NCI-H2227 treated with DMSO at 0.1 percent for 48 hours (cell line): ENCODE data around the gene SELENOS.

Source experiments
- DNase-seq: peaks from one replicate; lab custom pipeline; 2025; lab: John Stamatoyannopoulos, UW

The SELENOS gene

DNA sequence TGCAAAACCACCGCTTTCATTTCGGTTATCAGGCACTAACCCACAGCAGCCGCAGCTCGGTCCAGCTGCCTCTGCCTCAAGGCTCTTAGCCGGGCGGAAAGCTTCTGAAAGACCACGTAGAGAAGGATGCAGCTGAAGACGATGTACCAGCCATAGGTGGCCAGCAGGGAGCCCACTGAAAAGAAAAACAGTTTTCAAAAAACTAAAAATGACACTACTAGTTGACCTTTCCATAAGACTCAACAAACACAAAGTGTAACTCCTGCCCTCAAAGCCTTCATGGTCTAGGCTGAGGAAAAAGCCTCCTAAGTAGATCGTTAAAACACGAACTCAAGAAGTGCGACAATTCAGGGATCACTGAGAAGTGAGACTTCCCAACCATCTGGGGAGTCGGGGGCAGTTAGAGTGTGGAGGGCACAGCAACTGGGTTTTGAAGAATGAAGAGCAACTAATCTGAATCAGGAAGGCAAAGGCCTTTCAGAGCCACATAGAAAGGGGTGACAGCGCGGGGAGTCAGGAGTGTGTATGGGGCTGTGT, 716 bp downstream of the SELENOS start:
- no peak for DNase-seq

DNA sequence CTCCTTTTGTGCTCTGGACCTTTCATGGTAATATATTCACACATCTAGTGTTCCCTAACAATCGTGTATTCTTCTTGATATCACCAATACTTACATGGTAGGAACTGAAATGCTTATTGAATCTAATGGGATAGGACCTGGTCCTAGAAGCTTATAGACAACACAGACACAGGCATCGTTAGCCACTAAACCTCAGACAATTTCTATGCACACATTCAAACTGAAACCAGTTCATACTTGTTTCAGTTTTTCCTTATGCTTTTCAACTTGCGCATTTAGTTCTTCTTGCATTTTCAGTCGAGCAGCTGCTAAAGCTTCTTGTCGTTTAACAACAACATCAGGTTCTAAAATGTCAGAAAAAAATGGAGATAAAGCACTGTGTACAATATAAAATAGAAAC, 2.3 kb downstream of the SELENOS start:
- no peak for DNase-seq

DNA sequence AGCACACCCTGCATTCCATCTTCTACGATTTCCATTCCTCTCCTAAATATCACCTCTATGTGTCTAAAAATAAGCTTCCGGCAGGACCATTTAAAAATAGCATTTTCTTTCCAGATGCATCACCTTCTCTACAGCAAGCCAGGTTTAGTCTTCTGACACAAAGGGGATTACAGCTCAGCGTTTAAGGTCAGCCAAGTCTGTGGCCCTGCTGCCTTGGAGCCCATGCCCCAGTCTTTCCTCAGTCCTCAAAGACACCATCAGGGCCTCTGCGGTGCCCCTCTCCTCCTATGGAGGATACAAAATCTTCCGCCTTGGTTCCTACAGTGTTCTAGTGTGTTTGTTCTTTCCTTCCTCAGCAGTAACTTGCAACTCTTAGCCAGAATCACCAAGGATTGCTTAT, 3.8 kb downstream of the SELENOS start:
- DNase-seq: no peak

DNA sequence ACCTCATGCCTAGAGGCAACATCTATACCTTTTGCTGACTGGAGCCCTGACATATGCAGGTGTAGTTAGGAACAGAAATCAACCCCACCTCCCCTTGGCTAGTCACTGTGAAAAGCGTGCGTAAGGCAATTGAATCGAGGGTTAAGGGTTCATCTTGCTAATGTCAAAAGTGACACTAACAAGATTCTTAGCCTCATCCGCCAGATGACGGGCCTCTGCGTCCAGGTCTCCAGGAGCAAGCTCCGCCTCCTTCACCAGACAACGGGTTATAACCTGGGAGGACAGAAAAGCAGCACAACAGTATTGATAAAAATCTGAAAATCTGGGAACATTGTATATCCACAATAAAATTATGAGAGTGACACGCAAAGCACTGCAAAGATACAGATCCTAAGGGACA, 4.7 kb downstream of the SELENOS start:
- no peak for DNase-seq

DNA sequence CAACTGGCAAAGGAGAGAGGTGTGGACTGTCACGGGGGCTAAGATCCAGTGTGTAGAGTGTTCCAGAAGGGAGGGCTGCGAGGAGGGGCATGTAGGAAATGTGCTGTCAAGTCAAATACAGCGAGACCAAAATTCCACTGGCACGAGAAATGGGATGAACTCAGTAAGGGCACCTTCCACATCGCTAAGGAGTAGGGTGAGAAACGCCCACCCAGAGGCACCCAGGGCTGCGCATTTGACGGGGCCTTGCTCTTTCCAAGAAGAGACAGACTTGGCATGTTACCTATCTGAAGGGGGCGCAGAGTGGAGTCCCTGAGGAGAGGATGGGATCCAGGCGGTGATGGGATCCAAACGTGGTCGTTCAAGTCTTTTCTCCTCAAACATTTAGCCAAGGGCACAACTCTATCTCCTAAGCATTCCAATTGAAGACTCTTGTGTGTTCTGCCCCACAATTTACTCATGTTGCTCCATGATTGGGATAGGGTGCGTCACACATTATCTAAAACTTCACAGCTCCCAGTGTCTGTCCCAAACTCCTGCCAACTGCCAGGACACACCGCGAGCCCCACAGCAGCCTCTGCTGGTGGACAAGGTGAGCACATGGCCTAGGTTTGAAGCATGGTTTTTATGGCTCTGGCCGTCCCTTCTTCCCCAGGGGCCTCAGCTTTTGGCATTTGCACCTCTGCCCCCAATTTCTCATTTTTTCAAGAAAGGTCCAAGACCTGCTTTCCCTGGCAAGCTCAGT, 7.6 kb downstream of the SELENOS start:
- no peak for DNase-seq

DNA sequence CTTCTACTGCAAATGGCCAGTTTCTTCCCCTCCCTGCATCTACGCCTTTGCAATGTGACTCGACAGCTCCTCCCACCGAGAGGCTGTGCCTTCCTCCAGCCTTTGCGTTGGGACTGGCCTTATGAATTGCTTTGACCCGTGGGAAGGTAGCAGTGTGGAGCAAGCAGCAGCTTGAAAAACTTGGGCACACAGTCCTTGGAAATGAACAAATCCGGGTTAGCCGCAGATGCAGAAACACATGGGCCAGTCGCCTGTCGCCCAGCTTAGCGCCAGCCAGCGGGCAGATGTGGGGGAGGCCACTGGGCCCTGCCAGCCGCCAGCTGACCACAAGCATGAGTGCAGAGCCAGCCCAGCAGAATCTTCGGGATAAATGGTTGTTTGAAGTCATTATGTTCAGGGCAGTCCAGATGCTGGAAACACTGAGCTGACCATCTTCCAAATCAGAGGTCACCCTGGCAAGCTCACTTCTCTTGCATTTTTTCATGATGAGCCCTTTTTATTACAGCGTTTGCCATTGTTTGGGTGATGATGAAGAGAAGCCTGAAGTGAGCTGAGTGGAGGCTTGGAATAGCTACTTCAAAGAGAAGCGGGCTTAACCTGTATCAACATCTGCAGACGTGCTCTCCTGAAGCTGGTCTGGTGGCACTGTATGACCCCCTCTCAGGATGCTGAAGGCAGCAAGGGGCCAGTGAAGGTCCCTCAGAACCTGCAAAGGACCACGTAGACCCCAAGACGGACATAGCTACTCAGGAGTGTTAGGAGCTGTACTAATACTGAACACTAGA, 9.8 kb downstream of the SELENOS start:
- DNase-seq: no peak

DNA sequence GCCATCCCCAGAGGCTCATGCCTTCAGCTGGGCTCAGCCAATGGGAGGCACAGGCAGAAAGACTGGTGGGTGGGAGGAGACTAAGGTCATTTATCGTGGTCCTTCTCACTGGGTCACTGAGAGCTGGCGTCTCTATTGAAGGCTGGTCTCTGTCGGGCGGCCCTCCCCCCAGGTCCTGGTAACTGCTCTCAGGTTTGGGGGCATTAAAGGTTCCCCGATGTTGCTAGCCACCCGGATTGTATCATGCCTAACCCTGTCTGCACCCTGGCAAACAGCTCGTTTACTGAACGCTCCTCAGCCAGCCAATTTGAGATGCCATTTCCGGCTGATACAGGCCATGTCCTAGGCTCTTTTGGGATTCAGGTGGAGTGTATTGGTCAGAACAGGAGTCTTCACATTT, 10.5 kb downstream of the SELENOS start:
- no peak for DNase-seq

DNA sequence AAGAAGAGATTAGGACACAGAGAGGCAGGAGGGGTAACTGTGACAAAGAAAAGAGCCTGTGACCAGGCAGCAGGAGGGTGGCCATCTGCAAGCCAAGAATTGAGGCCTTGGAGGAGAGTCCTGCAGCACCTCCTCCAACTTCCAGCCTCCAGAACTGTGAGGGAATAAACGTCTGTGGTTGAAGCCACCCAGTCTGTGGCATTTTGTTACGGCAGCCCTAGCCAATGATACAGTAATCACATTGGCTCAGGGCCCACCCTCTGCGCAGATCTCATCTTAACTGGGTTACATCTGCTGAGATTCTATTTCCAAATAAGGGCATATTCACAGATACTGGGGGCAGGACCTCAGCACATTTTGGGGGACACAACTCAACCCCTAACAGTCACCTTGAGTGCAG, 11.3 kb downstream of the SELENOS start:
- DNase-seq: no peak

DNA sequence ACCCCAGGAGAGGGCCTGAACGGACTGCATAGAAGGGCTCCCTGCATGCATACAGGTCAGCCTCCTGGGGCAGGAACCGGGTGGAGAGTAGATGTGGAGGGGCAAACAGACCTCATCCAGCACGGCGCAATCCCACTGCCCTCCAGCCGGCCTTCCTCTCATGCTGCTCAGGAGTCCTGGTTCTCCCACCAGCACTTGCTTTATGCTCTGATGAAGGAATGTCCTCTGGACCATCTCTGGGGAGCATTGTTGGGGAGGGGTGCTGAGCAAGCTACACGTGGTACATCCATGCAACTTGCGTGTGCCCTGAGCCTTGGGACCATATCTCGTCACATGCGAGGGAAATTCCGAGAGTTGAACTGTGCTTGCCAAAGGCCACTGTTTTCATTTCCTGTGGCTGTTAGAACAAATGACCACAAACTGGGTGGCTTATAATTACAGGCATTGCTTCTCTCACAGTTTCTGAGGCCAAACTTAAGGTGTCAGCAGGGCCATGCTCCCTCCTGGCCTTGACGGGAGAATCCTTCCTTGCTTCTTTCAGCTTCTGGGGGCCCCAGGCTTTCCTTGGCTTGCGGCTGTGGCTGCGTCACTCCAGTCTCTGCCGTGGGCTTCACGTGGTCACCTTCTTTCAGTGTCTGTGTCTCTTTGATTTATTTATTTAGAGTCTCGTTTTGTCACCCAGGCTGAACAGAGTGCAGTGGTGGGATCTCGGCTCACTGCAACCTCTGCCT, 12.2 kb downstream of the SELENOS start:
- DNase-seq: no peak

DNA sequence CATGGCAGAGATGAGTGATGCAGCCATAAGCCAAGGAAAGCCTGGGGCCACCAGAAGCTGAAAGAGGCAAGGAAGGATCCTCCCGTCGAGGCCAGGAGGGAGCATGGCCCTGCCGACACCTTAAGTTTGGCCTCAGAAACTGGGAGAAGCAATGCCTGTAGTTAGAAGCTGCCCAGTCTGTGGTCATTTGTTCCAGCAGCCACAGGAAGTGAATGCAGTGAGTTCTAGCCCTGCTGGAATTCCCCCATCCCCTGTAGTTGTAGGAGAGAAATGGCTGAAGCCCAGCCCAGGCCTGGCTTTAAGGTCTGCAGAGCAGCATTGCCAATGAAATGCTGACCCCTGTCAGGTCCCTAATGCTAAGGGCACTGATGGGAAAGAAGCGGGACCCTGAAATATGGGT, 13.3 kb downstream of the SELENOS start:
- DNase-seq: no peak

DNA sequence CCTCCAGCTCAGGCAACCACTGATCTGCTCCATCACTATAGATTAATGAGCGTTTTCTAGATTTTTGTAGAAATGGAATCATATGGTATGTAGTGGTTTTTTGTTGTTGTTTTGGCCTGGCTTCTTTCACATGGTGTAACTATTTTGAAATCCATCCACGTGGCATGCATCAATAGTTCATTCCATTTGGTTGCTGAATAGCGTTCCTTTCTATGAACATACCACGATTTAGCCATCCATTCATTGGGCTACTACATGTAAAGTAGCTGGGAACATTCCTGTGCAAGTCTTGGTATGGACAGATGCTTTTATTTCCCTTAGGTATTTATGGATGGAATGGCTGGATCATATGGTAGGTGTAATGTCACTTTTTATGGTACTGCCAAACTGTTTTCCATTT, 14.7 kb downstream of the SELENOS start:
- DNase-seq: no peak

DNA sequence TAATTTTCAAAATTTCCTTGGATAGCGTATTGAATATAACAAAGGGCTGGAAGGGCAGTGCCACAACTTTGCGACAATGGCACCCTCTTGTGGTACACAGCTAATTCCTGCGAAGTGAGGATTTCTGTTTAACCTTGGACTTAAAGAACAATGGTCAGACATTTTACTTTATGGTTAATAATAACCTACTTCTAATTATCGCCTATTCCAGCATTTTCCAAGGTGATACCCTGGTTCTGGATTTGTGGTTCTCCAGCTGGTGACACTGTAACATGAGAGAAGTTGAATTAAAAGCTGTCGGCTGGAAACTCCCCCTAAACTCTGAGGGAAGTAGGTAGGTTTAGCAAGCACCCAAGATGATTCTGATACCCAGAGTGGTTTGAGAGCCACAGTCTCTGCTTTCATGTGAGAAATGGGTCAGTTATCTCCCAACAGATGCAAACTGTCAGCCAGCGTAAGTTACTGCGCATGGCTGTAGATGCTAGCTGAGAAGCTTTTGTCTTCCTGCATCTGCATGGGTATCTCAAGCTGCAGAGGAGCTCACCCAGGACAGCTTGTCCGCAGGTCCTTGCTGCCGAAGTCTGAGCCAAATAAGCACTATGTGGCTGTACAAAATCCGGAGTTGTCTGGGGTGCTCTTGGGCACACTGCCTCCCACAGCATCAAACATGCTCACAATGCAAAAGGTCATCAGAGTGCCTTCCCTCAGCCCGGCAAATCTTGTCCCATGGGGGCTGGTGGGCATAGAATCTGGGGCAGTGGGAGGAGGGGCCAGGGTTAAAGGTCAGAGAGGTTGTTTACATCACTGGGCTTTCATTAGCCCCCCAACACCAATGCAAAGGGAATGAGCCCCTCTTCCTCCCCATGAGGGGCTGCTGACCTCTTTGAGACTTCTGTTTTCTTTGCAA, 18.8 kb downstream of the SELENOS start:
- DNase-seq: peak; percentile 40

DNA sequence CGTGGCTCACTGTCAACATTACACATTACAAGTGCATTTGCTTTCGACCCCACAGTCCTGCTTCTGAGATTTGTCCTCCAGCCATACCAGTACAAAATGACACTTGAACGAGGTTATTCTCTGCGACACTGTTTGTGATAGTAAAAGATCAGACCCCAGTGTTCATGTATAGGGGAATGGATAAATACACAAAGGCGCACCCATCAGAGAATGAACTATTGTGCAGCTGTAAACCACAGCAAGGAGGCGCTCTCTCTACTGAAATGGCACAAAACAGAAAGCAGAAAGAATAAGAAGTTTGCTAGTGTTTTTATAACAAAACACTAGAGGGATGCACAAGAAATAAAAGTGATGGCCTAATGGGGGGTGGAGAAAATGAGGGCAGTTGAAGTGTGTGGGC, 20.5 kb downstream of the SELENOS start:
- DNase-seq: no peak

DNA sequence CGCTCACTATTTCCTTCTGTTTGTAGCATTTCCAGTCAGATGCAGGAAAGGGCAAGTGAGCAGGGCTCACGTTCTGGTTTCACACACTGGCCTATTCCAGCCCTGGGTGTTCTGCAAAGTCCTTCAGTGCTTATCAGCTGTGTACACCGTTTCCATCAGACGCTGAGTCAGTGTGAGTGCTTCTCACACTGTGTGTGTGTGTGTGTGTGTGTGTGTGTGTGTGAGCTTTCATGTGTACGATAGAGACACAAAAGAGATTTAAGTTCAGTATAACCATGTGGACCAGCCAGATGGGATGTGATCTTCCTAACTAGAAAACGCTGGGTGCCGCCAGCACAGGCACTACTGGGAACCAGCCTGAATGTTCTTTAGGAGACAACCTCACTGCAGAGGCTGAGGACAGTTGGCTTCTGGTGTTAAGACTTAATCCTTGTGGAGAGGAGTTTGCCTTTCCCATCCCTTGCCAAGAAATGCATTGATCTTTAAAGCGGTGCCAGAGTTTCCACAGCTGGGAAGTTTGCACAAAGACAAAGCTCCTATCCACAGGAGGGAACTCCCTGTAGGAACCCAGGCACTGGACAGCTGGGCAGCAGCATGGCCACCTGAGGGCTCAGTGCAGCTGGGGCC, 21.6 kb downstream of the SELENOS start:
- DNase-seq: peak; percentile 32

DNA sequence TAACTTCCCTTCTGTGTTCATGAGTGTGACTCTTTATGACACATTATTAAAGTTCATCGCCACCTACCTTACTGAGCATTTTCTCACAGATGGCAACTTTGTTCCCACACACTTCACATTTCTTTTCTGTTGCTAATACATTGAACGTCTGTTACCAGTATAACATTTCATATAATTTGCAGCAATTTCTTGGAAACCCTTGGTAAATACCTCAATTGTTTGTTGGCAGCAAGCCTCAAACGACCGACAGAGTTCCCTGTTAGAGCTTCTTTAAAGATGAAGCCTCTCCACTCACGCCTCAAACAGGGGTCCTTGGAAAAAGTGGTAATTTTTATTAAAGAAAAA, 22.3 kb downstream of the SELENOS start:
- DNase-seq: no peak

DNA sequence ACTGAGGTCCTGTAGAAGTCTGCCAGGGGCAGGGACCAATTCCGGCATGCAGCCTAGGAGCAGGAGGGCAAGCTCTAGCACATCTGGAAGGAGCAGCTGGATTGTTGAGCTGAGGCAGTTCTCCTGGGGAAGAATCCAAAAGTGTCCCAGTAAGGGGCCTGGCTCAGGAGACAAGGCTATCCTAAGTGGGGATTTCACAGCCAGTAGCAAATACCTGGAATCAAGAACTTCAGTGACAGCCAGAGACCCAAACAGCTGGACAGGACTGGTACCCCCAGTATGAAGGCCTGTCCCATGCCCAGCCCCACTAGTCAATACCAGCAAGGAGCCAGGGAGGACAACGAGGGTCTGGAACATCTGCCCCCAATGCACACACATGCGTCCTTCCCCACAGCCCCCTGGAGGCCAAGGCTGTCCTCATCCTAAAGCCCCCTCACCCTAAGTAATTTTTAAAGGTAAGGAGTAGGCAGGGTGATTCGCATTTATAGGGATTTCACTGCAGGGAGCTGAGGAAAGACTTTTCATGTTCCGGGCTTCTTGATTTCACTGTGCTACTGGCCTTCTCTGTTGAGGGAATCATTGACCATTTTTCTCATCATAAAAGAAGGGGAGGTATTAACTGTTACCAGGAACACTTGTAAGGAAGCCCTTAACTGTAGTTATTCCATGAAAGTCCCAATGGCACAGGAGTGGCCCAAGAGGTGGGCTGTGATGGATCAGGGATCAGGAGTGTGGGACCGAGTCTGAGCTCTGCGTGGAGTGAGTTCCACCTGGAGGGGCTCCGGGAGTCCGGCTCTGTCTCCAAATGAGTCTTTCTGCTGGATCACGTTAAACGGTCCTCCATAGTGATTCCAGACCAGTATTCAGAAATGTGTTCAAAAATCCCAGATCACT, 22.9 kb downstream of the SELENOS start:
- DNase-seq: no peak

DNA sequence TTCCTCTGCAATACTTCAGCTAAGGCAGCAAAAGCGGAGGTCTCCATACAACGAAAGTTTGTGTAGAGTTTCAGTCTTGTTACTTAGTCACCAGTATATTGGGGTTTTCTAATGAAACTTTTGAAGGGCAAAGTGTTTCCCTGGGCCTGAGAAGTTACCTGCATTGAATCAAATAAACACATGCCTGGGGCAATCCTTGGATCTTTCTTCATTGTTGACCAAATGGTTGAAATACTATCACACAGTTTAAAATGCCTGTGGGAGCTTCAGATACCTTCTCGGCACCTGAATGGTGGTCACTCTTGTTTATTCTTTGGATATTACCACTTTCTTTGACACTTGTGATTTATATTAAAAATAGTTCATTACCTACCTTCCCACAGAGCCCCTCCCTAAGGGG, 24.4 kb downstream of the SELENOS start:
- no peak for DNase-seq

DNA sequence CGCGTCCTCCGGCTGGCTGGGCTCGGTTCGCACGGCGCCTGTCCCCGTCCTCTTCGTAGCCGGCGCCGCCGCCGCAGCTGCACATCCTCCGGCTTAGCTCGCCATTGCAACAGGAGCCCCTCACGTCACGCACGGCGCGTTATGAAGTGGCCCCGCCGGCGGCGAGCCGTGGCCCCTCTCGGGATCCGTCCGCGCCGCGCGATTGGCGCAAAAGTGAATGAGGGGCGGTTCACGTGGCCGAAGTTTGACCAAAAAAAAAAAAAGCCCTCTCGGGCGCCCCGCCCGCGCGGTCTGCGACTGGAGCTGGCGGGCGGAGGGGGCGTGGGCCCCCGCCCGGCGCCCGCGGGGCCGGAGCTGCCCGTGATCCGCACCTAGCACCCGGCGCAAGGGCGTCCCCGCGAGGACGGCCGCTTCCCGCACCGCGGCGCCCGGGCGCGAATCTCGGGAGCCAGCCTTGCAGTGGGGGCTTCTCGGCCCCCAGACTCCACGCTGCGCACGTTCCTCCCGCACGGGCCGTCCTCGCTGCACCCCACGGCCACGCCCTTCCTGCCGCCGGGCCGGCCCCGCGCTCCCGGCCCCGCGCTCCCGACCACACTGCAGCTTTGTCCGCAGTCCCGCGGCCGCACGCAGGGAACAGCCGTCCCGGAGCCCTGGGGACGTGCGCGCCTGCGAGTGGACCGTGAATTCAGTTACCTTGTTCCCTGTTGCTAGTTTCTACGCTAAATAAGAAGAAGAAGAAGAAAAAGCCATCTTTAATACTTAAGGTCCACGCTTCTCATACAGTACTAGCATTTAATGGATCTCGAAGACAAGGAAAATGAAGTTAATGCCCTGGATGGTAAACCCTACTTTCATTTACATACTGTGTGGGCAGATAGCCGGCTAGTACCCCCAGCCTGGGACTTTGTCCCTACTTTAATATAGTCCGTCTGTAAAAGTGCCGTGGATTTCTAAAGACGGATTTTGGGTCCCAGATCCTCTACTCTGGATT, 25.2 kb downstream of the SELENOS start, which contains the start of gene CHSY1:
CHSY1 (minus strand) TSS at position 219 of the 991 bp plus-strand sequence. CDS start 592 bp downstream, outside the sequence.
- DNase-seq: peak; percentile 59
